ENCODE results near the gene JDP2.

JDP2 gene

GRCh38 chr14:75479770-75480600, 52.2 kb downstream of the JDP2 start:
- DNase-seq (ENCODE audit: low read depth) = no peak
- no peak for TF ChIP-seq CTCF (conservative IDR thresholded peaks at IDR 0.05; ENCODE audit: low read length)
- no peak overlapping the region for H3K4me3 ChIP-seq (ENCODE audit: low read length)

GRCh38 chr14:75482366-75482765, 54.5 kb downstream of the JDP2 start:
- H3K4me3 ChIP-seq (ENCODE audit: low read length) = no peak overlapping the region
- no peak for DNase-seq (ENCODE audit: low read depth)
- no peak for TF ChIP-seq CTCF (conservative IDR thresholded peaks at IDR 0.05; ENCODE audit: low read length)

GRCh38 chr14:75484711-75485429, 57.0 kb downstream of the JDP2 start:
- no peak for DNase-seq (ENCODE audit: low read depth)
- no peak overlapping the region for H3K4me3 ChIP-seq (ENCODE audit: low read length)
- no peak for TF ChIP-seq CTCF (conservative IDR thresholded peaks at IDR 0.05; ENCODE audit: low read length)

GRCh38 chr14:75486318-75486717, 58.5 kb downstream of the JDP2 start:
- no peak for DNase-seq (ENCODE audit: low read depth)
- TF ChIP-seq CTCF (conservative IDR thresholded peaks at IDR 0.05; ENCODE audit: low read length) = no peak
- no peak overlapping the region for H3K4me3 ChIP-seq (ENCODE audit: low read length)

- DNase-seq (ENCODE audit: low read depth) = no peak
- no peak for TF ChIP-seq CTCF (conservative IDR thresholded peaks at IDR 0.05; ENCODE audit: low read length)
- H3K4me3 ChIP-seq (ENCODE audit: low read length) = no peak overlapping the region
These were observed 59.4 kb downstream of the JDP2 start for GRCh38 chr14:75487155-75487671.

GRCh38 chr14:75489480-75489837, 61.6 kb downstream of the JDP2 start:
- no peak for TF ChIP-seq CTCF (conservative IDR thresholded peaks at IDR 0.05; ENCODE audit: low read length)
- no peak overlapping the region for H3K4me3 ChIP-seq (ENCODE audit: low read length)
- DNase-seq (ENCODE audit: low read depth) = no peak
